GM23338 (cell line): Measurements from ENCODE around the gene PROB1. TPM values are rescaled to one million over a fixed set of nuclear protein-coding genes. Genes with fewer than 3 reads are reported as not detected.
A peak's percentile ranks its signal among the peaks of the same experiment; 100 is the strongest.

Source experiments
- ATAC-seq: fragments of 200-7000 bp; cut with Tn5 transposase; 3 replicates; pipeline ENCODE4 v1.9.1; 2020
- DNase-seq: peaks from one replicate; pipeline ENCODE4 v3.0.0-alpha.2; 2015; ENCODE audit warnings: low spot score
- H2AFZ ChIP-seq: fragments of 200-600 bp; sonication (generic); 2 replicates; pipeline ENCODE4 v1.8.0; 2016; ENCODE audit warnings: antibody characterized with exemption, mild to moderate bottlenecking, moderate library complexity
- H3F3A ChIP-seq: fragments of 200-600 bp; sonication (generic); replicated peaks from 2 replicates; pipeline ENCODE4 v1.8.0; 2017; ENCODE audit warnings: antibody characterized with exemption, mixed run types, low read depth
- H3K27ac ChIP-seq: fragments of 200-600 bp; sonication (generic); 2 replicates; pipeline ENCODE4 v1.6.1; 2016; ENCODE audit warnings: low read depth
- H3K27me3 ChIP-seq: fragments of 200-600 bp; sonication (generic); 2 replicates; pipeline ENCODE4 v1.8.0; 2016; ENCODE audit warnings: mild to moderate bottlenecking, mixed run types, moderate library complexity; ENCODE audit not compliant: insufficient read depth
- H3K36me3 ChIP-seq: fragments of 200-600 bp; sonication (generic); 2 replicates; pipeline ENCODE4 v1.8.0; 2016; ENCODE audit warnings: mild to moderate bottlenecking; ENCODE audit not compliant: insufficient read depth
- H3K4me1 ChIP-seq: fragments of 200-600 bp; sonication (generic); 2 replicates; pipeline ENCODE4 v1.8.0; 2016; ENCODE audit warnings: mild to moderate bottlenecking, moderate library complexity; ENCODE audit not compliant: insufficient read depth
- H3K4me2 ChIP-seq: fragments of 200-600 bp; sonication (generic); 2 replicates; pipeline ENCODE4 v1.7.1; 2017; ENCODE audit warnings: mixed run types
- H3K4me3 ChIP-seq: fragments of 200-600 bp; sonication (generic); 2 replicates; pipeline ENCODE4 v1.6.1; 2016; ENCODE audit warnings: mixed run types
- H3K79me2 ChIP-seq: fragments of 200-600 bp; sonication (generic); replicated peaks from 2 replicates; pipeline ENCODE4 v1.8.0; 2017; ENCODE audit warnings: mild to moderate bottlenecking; ENCODE audit not compliant: insufficient read depth
- H3K9me2 ChIP-seq: fragments of 200-600 bp; sonication (generic); 2 replicates; pipeline ENCODE4 v1.8.0; 2017; ENCODE audit not compliant: insufficient read depth
- H4K20me1 ChIP-seq: fragments of 200-600 bp; sonication (generic); replicated peaks from 2 replicates; pipeline ENCODE4 v1.8.0; 2017; ENCODE audit warnings: mild to moderate bottlenecking; ENCODE audit not compliant: insufficient read depth
- H3K27ac Mint-ChIP-seq: 2 replicates; pipeline ENCODE4 v1.8.0; 2020; ENCODE audit warnings: inconsistent platforms, mild to moderate bottlenecking, moderate library complexity, mixed read lengths
- H3K27me3 Mint-ChIP-seq: 3 replicates; pipeline ENCODE4 v1.8.0; 2022; ENCODE audit warnings: low read depth, mild to moderate bottlenecking, moderate library complexity, mixed read lengths, inconsistent platforms; ENCODE audit not compliant: insufficient read depth, poor library complexity
- H3K36me3 Mint-ChIP-seq: 3 replicates; pipeline ENCODE4 v1.8.0; 2021; ENCODE audit warnings: low read depth, mild to moderate bottlenecking, inconsistent platforms, moderate library complexity, mixed read lengths
- H3K4me1 Mint-ChIP-seq: 3 replicates; pipeline ENCODE4 v1.8.0; 2020; ENCODE audit warnings: mild to moderate bottlenecking, inconsistent platforms, mixed read lengths
- H3K4me3 Mint-ChIP-seq: 3 replicates; pipeline ENCODE4 v1.8.0; 2021; ENCODE audit warnings: moderate library complexity, mild to moderate bottlenecking, inconsistent platforms, mixed read lengths
- H3K9me3 Mint-ChIP-seq: 3 replicates; pipeline ENCODE4 v1.8.0; 2020; ENCODE audit warnings: moderate library complexity, mild to moderate bottlenecking, inconsistent platforms, mixed read lengths
- CREB1 ChIP-seq: fragments of 250-450 bp; sonication (Bioruptor Pico); IDR thresholded peaks from 2 replicates; pipeline ENCODE4 v1.5.0; 2020; ENCODE audit warnings: low read depth, mild to moderate bottlenecking, moderate library complexity
- CTCF ChIP-seq, 2 experiments: fragments of 200-600 bp in 1 of 2; sonication (generic) in 1 of 2; conservative IDR thresholded peaks; 2 replicates each; pipeline versions ENCODE4 v1.5.1 to v1.6.1; 2016 to 2017; ENCODE audit warnings: antibody characterized with exemption in 2 of 2, low read depth in 2 of 2, mild to moderate bottlenecking in 2 of 2, moderate library complexity in 1 of 2
- ETS1 ChIP-seq: IDR thresholded peaks from 2 replicates; pipeline ENCODE4 v1.6.1; 2016; ENCODE audit warnings: antibody characterized with exemption
- EZH2 ChIP-seq: fragments of 200-600 bp; sonication (generic); IDR thresholded peaks from one replicate; pipeline ENCODE4 v1.8.0; 2017; ENCODE audit warnings: antibody characterized with exemption, mild to moderate bottlenecking, low read depth; ENCODE audit not compliant: unreplicated experiment
- EZH2phosphoT487 ChIP-seq: fragments of 200-600 bp; sonication (generic); IDR thresholded peaks from one replicate; pipeline ENCODE4 v1.8.1; 2018; ENCODE audit warnings: antibody characterized with exemption; ENCODE audit not compliant: unreplicated experiment
- JUNB ChIP-seq: IDR thresholded peaks from one replicate; pipeline ENCODE4 v1.6.1; 2016; ENCODE audit warnings: antibody characterized with exemption; ENCODE audit not compliant: unreplicated experiment
- NANOG ChIP-seq: IDR thresholded peaks from 2 replicates; pipeline ENCODE4 v1.6.1; 2016; ENCODE audit warnings: antibody characterized with exemption, borderline replicate concordance
- POLR2AphosphoS5 ChIP-seq: IDR thresholded peaks from 2 replicates; pipeline ENCODE4 v1.6.1; 2016; ENCODE audit warnings: antibody characterized with exemption, low read depth
- REST ChIP-seq: IDR thresholded peaks from one replicate; pipeline ENCODE4 v1.6.1; 2018; ENCODE audit warnings: antibody characterized with exemption; ENCODE audit not compliant: unreplicated experiment
- STAT1 ChIP-seq: IDR thresholded peaks from one replicate; pipeline ENCODE4 v1.6.1; 2016; ENCODE audit warnings: antibody characterized with exemption; ENCODE audit not compliant: unreplicated experiment
- ZNF114 ChIP-seq: fragments of 250-450 bp; sonication (Bioruptor Pico); IDR thresholded peaks from 2 replicates; pipeline ENCODE4 v1.5.0; 2020; ENCODE audit warnings: mild to moderate bottlenecking, moderate library complexity
- ZNF331 ChIP-seq: fragments of 250-450 bp; sonication (Bioruptor Pico); IDR thresholded peaks from 2 replicates; pipeline ENCODE4 v1.5.0; 2020; ENCODE audit warnings: low read depth, mild to moderate bottlenecking, moderate library complexity
- ZNF462 ChIP-seq: fragments of 250-450 bp; sonication (Bioruptor Pico); IDR thresholded peaks from 2 replicates; pipeline ENCODE4 v1.5.0; 2020; ENCODE audit warnings: mild to moderate bottlenecking, moderate library complexity
- polyA plus RNA-seq: library from polyadenylated mRNA; unstranded; fragments of >200 nt; fragmentation: Nextera tagmentation; extraction: Ambion mirVana; gene quantifications from 2 replicates; pipeline ENCODE4 v1.2.1, GENCODE V29; 2016
- total RNA-seq: library from RNA; depleted of rRNA; stranded (reverse); fragments of >200 nt; shearing (Covaris generic); gene quantifications from 2 replicates; pipeline ENCODE4 v1.2.3, GENCODE V29; 2014

Gene PROB1
- total and polyA plus RNA-seq, 2 experiments from 2014 or later = 0.73 to 2.7 TPM

- Histone ChIP-seq H3K4me2 (no peak overlapping the region), H3K4me1 (peaks cover 12% of the 10 kb centered on the region), H3K36me3 (no peaks in the 10 kb centered on the region), H3F3A (no peaks in the 10 kb centered on the region), H2AFZ (no peak overlapping the region), H3K79me2 (no peaks in the 10 kb centered on the region), H3K4me3 (no peak overlapping the region), H3K27ac (no peak overlapping the region), H3K27me3 (no peaks in the 10 kb centered on the region), H4K20me1 (no peaks in the 10 kb centered on the region), H3K9me2 (no peaks in the 10 kb centered on the region)
- H3K4me3 Mint-ChIP-seq = no peak overlapping the region
- DNase-seq (no peak), ATAC-seq (no peak)
- H3K27ac Mint-ChIP-seq = 0 out of 2 replicates have a peak overlapping the region, but pooled peaks have one; percentile 12
- TF ChIP-seq JUNB (no peak), REST (no peak), ETS1 (no peak), CTCF (conservative IDR thresholded peaks at IDR 0.05; ENCODE audit: low read depth in 2 of 2) (no peak), EZH2 (no peak), NANOG (no peak), ZNF462 (CRISPR knock-in tag) (no peak), CREB1 (CRISPR knock-in tag) (no peak), ZNF331 (CRISPR knock-in tag) (no peak), ZNF114 (CRISPR knock-in tag) (no peak), POLR2AphosphoS5 (no peak), EZH2phosphoT487 (no peak), STAT1 (no peak)
- peaks cover 22% of the 10 kb centered on the region for H3K4me1 Mint-ChIP-seq
- peaks cover 13% of the 10 kb centered on the region for H3K27me3 Mint-ChIP-seq
- H3K9me3 Mint-ChIP-seq = no peaks in the 10 kb centered on the region
- H3K36me3 Mint-ChIP-seq = no peaks in the 10 kb centered on the region; the same call in 2 of the 3 replicates
Observed at GRCh38 chr5:139383993-139384590, 10.8 kb downstream of the PROB1 start.
